Measurements from ENCODE around the gene RPS25.

DNA sequence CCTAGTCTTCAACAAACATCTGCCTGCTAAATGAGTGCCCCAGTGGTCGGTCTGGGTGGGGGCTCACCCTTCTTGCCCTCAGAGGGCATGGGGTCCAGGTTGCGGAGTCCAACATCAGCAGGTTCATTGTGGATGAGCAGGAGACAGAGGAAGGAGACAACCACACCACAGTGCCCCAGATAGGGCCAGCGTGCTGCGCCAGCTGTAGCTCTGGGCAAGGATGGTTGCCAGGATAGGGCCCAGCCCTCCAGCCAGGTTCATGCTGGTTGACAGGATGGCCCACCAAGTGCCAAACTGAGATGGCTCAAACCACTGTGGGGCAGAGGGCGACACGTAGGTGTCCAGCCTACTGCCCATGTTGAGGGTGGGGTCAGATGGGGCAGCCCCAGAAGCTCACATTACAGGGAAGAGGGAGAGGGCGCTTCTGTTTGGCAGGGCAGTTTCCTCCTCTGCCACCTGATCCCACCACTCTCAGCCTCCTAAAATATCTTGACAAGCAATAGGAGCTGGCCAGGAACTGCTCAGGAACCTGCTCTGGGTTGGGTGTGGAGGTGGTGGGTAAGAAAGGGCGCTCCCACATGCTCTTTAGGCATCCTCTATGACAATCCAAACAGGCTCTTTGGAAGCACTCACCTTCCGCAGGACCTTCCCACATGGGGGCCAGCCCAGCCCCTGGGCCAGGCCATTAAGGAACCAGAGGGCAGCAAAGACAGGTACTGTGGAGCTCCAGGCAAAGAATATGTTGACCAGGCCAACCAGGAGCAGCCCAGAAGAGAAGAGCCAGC is 9.6 kb upstream of the RPS25 start:
- TF ChIP-seq EZH2phosphoT487 (IDR thresholded peaks at IDR 0.05; ENCODE audit: insufficient read depth, low read depth) (no peak), EZH2 (IDR thresholded peaks at IDR 0.05; ENCODE audit: insufficient read depth, poor library complexity, severe bottlenecking) (no peak)

All from GM23248 (cell line).